GM21381 (cell line): Measurements from ENCODE around the gene FBLN2.
"Not testable (repeated sequence)": the region's sequence is repeated elsewhere in the genome, so short reads cannot be mapped to it uniquely, and the experiment has no call there.

Source experiments
- ATAC-seq: cut with Tn5 transposase; IDR thresholded peaks from one replicate; pipeline ENCODE4 v1.9.1; 2021; ENCODE audit warnings: mild to moderate bottlenecking, moderate library complexity; ENCODE audit not compliant: unreplicated experiment

Gene FBLN2

DNA sequence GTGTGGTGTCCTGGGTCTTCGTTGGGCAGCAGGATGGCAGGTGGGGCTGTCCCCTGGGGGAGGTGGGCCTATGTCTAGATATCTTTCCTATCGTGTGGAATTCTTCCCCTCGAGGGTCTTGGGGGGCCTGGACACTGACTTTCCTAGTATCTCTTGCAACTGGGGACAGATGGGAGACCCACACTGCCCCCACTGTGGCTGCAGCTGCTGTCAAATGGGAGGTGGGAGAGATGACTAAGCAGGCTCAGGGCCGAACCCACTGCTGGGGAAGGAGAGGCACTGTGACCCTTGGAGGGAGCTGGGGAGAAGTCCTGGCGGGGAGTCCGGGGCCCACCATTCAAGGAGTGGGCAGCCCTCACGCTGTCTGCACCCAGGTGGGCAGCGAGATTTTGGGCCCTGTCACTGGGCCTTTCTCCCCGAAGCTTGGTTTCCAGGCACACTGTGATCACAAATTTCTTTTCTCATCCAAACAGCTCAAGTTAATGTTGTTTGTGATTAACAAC is 2.9 kb upstream of the FBLN2 start:
- ATAC-seq: no peak

DNA sequence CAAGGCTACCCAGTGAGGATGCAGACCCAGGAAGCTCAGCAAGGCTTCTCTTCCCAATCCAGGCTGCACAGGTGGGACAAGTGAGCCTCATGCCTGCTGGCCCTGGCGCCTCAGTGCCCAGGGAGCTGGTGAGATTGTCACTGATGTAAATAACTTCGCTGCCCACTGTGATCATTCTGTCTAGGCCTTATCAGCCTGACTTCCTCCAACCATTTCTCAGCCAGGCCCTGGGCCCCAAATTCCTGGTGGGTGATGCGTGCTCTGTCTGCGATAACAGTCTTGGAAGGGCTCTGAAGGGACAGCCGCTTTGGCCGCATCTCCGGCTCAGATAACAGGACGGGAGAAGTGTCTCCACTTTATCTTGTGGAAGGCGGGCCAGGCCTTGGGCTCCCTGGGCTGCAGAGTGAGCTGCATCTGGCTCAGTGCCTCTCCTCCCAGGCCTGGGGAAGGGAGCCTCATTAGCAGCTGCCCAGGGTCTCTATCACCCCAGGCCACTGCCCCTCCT is 2.2 kb upstream of the FBLN2 start:
- no peak for ATAC-seq

DNA sequence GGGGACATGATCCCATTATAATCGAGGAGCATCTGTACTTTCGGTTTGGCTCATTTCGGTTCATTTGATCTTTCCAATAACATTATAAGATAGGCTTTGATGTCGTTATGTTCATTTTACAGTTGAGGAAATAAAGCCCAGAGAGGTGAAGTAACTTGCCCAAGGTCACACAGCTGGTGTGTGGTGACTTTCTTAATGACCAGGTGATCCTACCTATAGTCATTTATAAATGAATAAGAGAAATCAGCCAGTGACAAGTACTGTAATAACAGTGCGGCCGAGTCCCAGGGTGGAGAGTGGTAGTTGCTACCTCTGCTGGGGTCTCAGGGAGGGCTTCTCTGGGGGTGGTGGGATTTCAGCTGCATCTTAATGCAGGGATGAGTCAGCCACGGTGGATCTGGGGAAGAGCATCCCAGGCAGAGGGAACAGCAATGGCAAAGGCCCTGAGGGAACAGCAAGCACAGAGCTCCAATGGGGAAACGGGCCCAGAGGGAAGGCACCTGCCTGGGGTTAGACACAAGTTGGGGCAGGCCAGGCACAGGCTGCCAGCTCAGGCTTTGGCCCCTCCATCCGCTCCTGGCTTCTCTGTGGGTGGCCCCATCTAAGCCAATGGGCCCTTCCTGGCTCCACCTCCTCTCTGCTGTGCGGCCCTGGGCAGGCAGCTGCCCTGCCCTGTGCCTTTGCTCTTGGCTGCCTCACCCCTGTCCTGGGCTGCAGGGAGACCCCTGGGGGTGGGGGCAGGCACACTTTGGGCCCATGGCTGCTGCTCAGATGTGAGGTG is 1.1 kb upstream of the FBLN2 start:
- ATAC-seq: no peak

DNA sequence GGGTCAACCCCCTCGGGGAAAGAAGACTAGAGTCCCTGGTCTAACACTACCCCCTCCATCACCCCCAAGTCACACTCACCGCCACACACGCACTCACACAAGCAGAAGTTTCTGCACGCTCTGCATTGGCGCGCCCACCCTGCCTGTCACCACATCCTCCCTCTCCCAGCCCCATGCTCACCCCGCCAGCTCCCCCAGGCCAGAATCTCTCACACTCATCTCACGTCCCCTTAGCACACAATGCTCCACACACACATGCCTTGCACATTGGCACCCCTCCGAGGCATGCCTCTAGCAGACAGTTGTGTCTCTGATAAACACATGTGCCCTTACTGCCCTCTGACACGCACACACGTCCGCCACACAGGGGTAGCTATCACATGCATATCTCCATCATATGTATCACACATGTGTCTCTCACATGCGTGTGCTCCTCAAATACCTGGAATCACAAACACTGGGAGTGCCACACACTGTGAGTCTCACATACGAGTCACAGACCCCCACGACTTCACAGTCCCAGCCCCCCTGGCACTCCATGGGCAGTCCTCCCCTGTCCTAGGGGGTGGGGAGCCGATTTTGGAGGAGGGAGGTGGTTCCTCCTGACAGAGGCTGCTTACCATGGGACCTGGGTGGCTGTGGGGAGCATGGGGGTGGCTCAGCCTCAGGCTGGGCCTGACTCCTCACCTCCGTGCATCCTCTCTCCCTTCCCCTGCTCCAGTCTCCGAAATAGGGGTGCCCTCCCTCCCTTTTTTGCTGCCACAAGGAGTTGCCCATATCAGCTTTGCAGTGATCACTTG is 898 bp downstream of the FBLN2 start:
- ATAC-seq: no peak

DNA sequence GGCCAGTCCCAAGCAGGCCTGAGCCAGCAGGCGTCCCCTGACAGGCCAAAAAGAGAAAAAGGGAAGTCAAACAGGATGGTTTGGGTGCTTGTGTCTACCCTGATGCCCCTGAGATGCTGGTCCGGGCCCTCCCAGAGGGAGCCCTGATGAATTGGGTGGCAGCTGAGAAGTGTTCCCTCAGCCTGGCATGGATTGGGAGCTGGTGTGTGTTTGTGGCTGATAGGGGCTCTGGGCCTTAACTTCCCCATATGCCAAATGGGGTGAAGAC is 1.4 kb downstream of the FBLN2 start:
- ATAC-seq: no peak

DNA sequence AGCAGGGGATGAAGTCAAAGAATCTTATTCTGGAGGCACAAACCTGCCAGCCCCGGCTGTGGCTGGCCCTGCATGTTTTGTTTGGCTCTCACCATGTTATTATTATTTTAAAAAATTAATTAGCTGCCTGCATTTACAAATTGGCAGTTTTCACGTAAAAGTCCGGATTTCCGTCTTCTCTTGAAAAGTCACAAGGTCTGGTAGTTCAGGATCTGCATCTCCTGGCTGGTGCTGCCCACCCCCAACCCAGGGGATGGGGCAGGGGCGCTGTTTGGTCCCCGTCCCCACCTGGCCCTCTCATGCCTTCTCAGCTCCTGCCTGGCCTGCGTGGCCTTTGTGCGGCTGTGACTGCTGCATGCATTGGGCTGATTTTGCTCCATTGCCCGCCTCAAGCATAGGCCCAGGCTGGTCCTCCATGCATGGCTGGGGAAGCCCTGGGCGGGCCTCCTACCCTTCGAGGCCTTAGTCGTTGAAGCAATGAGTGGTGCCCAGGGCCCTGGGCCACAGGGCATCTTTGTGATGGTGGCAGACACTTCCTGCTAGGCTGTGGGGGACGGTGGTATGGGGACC is 2.0 kb downstream of the FBLN2 start:
- ATAC-seq: no peak

DNA sequence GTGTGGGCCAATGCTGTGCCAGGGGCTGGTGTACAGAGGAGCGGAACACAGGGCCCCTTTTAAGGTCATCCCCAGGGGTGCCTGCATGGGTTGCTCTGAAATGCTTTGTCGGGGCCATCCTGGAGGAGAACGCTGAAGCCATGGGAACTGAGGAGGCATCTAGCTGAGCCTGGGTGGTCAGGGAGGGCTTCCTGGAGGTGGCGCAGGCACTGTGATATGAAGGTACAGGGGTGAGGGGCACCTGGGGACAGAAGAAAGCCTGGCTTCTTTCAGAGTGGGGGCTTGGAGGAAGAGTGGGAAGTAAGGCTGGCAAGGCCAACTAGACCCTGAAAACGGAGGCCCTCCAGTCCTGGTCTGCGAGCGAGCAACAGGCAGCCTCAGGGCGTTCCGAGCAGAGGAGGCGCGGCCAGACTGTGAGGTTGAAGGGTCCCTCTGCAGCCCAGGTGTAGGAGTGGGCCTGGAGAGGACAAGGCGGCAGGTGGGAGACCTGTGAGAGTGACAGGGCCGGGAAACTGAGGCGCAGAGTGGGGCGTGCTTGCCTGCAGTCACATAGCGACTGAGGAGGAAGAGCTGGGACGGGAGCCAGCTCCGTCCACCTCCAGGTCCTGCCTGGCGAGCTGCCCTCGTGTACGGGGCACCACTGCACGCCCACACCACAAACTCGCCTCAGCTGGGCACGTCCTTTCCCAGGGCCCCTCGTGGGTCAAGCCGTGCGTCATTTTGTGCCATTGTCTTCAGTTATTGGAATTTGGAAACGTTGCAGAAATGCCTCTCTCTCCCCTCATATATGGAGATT is 4.1 kb downstream of the FBLN2 start:
- ATAC-seq: no peak

DNA sequence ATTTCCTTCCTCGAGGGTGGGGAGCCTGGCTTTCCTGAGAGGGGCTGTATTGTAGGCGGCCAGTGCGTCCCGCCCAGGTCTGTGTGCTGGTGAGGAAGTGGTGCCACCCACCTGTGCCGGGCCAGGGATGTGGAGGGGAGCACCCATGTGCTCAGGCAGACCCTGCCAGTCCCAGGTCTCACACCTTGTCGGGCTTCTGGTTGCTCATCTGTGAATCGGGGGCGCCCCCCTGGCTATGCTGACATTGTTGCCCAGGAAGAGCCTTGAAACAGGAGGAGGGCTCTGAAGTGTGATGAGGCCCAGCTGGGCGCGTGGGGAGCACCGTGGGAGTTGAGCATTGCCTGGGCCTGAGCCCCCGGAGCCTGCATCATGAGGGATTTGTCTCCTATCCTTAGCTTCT is 4.8 kb downstream of the FBLN2 start:
- no peak for ATAC-seq

DNA sequence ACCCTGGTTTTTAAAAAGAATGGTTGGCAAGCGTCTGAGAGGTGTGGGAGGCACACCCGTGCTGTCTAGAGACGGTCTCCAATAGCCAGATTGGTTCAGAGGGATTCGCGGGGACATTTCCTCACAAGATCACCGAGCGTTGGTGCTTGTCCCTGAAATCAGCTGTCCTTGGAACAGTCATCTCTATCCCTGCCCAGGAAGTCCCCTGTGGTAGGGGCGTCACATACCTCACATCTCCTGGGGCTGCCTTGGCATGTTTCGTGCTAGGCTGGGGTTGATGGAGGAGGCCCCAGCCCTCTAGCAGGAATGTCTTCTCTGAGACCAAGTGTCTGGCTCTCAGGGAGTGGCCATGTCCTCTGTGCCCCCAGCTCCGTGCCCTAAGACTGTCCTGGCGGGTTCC is 6.8 kb downstream of the FBLN2 start:
- ATAC-seq: no peak

DNA sequence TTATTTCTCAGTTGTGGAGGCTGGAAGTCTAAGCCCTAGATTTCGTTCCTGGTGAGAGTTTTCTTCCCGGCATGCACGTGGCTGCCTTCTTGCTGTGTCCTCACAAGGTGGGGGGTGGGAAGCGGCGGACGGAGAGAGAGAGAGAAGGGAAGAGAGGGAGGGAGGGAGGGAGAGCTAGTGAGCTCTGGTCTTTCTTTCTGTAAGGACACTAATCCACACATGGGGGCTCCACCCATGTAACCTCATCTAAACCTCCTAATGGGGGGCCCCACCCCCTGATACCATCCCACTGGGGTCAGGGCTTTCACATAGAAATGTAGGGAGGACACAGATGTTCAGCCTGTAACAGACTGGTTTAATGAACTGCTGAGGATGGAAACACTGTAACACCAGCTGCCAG is 7.3 kb downstream of the FBLN2 start:
- no peak for ATAC-seq

DNA sequence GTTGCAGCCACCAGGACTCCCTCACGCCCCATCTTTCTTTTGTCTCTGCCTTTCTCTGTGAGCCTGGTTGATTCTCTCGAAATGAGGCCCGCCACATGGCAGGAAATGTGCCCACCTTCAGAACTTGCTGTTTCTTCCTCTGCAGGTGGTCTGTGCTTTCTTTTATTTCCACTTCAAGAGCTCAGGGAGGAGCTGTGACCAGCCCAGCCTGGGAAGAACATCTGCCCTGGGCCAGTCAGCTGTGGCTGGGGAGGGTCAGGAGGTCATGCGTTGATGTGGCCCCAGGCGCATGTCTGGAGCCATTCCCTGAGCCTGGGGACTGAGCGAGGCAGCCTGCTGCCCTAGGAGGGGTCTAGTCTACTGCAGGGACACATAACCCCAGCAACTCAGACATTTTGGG is 8.0 kb downstream of the FBLN2 start:
- ATAC-seq: no peak

DNA sequence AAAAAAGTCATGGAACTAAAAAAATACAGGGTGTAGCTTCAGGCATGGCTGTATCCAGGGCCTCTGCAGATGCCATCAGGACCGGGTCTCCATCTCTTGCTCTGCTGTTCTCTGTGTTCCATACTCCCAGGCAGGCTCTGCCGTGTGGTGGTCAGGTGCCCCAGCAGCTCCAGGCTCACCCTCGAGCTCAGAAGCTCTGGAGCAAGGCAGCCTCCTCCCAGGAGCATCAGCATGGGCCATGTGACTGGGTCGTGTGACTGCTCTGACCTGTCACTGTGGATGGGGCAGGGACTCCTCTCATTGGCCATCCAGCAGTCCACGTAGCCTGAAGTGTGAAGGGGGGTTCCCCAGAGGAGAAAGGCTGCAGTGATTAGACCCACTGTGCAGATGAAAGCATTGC is 8.5 kb downstream of the FBLN2 start:
- ATAC-seq: no peak

DNA sequence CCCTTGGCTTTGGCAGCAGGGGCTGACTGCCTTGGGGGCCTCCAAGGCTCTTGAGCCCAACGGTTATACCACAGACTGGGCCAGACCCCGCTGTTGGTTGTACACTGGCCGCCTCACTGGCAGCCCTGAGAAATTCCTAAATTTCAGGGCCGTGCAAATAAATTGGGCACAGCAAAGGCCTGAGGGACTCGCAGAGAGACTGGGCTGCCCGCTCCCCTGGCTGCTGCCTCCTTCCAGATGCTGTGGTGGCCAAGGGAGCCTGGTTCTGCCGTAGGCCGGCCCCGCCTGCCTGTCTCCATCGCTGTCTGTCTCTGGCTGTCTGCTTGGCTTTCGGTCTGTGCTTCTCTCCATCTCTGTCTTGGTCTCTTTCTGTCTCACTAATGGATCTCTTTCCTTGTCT is 9.0 kb downstream of the FBLN2 start:
- no peak for ATAC-seq

DNA sequence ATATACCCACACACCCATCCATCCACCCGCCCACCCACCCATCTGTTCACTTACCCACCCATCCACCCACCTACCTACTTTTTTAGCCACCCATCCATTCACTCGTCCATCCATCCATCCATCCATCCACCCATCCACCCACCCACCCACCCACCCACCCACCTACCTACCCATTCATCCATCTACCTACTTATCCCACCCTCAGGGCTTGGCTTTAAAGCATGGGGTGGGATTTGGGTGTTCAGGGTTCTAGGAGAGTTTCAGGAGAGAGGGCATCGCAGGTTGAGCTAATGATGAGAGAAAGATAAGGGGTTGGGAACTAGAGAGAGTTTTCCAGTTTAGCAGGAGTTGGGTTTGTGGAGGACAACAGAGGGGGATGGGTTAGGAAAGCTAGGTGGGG is 9.7 kb downstream of the FBLN2 start:
- ATAC-seq: no peak

DNA sequence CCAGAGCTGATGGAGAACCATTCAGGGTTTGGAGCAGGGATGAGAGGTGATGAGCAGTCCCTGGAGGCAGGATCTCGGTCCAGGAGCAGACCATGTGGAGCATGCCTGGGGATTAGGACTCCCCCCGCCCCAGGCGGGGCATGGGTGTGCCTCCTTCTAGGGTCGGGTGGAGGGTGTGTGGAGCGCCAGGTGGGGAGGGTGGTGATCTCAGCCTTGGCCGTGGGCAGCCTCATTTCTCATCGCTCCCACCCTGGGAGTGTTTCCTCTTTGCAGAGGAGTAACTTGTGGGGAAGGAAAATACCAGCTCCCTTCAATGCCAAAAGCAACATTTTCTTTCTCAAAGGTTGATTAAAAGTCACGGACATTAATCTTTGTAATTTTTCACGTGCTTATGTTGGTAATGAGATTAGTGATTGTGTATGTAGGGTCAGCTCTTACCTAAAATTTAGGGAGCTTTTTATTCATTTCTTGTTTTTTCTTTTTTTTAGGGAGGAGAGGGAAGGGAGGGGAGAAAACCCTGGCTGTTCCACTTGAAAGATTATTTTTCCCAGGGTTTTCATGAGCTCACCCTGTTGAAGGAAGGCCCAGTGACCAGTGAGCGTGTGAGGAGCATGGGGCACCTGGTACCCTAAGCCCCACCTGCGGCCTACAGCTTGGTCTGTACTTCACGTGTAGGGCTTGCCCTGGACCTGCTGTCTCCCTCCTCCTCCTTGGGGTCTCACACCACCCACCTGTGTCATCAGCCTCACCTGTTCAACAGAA is 11.0 kb downstream of the FBLN2 start:
- no peak for ATAC-seq

DNA sequence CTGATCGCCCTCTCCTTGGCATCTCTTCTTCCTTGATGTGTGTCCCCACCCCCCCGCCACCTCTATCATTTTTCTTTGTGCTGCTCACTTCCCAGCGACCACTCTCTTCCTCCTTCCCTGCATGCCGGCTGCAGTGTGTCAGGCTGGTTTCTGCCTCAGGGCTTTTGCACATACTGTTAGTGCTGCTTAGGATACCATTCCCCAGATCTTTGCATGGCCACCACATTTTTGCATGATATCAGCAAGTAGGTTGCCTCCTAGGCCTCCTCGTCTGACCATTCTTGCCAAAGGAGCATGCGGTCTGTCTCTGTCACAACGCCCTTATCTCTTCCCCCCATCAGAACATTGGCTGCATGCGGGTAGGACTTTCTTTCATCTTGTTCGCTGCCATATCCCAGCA is 12.5 kb downstream of the FBLN2 start:
- ATAC-seq: no peak

DNA sequence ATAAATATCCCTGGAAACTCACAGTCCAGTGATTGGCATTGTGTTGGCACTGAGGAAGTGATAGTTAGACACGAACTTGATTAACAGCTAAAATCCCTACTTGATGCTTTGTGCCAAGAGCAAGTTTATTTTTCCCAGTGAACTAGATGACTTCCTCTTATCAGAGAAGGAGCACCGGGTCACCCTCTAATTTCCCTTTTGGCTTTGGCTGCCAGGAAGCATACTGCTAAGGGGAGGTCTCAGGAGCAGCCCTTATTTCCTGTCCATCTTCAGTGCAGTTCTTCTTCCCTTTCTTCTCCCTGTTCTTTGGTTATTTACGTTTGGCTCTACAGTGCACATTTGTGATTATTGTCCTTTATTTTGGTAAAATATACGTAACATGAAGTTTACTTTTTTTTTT is 13.0 kb downstream of the FBLN2 start:
- ATAC-seq: no peak

DNA sequence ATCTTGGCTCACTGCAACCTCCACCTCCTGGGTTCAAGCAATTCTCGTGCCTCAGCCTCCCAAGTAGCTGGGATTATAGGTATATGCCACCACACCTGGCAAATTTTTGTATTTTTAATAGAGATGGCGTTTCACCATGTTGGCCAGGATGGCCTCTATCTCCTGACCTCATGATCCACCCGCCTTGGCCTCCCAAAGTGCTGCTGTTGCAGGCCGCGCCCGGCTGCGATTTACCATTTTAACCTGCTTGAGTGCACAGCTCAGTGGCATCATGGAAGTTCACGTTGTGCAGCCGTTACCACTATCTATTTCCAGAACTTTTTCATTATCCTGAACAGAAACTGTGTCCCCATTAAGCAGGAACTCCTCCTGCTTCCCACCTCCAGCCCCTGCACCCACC is 13.5 kb downstream of the FBLN2 start:
- ATAC-seq: not testable (repeated sequence)

DNA sequence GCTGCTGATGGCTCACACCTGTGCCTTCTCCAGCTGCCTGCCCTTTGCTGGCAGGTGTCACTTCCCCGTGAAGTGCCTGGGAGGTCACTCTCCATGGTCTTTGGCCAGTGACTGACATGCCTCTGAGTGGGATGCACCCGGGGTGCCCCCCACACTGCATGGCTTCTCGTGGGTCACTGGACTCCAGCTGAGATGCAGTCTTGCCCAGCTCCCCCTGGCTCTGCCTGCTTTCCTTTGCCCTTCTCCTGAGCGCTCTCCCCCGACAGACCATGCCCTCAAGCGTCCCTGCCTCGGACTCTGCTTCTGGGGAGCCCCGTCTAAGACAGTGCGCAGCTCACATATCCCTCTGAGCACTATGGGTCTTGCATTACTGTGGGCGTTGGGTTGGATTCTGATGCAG is 14.4 kb downstream of the FBLN2 start:
- no peak for ATAC-seq

DNA sequence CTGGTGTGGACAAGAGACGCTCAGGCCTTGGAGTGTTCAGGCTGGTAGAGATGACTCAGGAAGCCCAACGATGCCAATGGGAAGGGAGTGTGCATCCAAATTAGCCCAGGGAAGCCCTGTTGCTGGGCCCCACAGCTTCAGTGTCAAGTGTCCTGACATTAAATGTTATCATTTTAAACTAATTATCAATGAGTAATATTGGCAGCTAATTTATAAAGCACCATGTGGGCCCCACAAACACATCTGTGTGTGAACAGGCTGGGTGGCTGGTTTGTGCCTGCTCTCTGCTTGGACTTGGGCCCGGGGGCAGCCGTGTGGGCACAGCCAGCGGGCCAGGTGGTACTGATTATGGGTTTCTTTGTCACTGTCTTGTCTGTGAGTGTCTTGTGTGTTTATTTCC is 15.0 kb downstream of the FBLN2 start:
- no peak for ATAC-seq
